KMS-11 (cell line): ENCODE measurements around the gene LRRC10.

Source experiments
- H2AFZ ChIP-seq: fragments of 200-600 bp; sonication (generic); 2 replicates; pipeline ENCODE4 v1.6.1; 2016; ENCODE audit warnings: antibody characterized with exemption, mixed run types, low read depth
- H3K27ac ChIP-seq: fragments of 200-600 bp; sonication (generic); 2 replicates; pipeline ENCODE4 v1.6.1; 2016; ENCODE audit warnings: mild to moderate bottlenecking, mixed run types
- H3K27me3 ChIP-seq: fragments of 200-600 bp; sonication (generic); 2 replicates; pipeline ENCODE4 v1.6.1; 2017; ENCODE audit warnings: mild to moderate bottlenecking, low read depth, mixed run types, moderate library complexity; ENCODE audit not compliant: insufficient read depth
- H3K36me3 ChIP-seq: fragments of 200-600 bp; sonication (generic); 2 replicates; pipeline ENCODE4 v1.6.1; 2017; ENCODE audit warnings: mild to moderate bottlenecking, mixed run types; ENCODE audit not compliant: insufficient read depth
- H3K4me1 ChIP-seq: fragments of 200-600 bp; sonication (generic); 2 replicates; pipeline ENCODE4 v1.6.1; 2016; ENCODE audit warnings: mild to moderate bottlenecking, low read depth, mixed run types; ENCODE audit not compliant: poor library complexity, severe bottlenecking
- H3K4me2 ChIP-seq: fragments of 200-600 bp; sonication (generic); 2 replicates; pipeline ENCODE4 v1.7.0; 2016; ENCODE audit warnings: mild to moderate bottlenecking, mixed run types
- H3K4me3 ChIP-seq: fragments of 200-600 bp; sonication (generic); IDR thresholded peaks from 2 replicates; pipeline ENCODE4 v1.6.1; 2017; ENCODE audit warnings: low read depth, low read length, mixed read lengths; ENCODE audit not compliant: insufficient read depth
- H3K79me2 ChIP-seq: fragments of 200-600 bp; sonication (generic); 2 replicates; pipeline ENCODE4 v1.6.1; 2016; ENCODE audit warnings: low read depth, mixed run types; ENCODE audit not compliant: insufficient read depth
- H3K9ac ChIP-seq: fragments of 200-600 bp; sonication (generic); 2 replicates; pipeline ENCODE4 v1.6.1; 2016; ENCODE audit warnings: mild to moderate bottlenecking, mixed run types
- H4K20me1 ChIP-seq: fragments of 200-600 bp; sonication (generic); 2 replicates; pipeline ENCODE4 v1.6.1; 2016; ENCODE audit warnings: mild to moderate bottlenecking, mixed run types; ENCODE audit not compliant: insufficient read depth
- TF ChIP-seq, protein P1 (sequence below): fragments of 200-600 bp; sonication (generic); conservative IDR thresholded peaks from 2 replicates; pipeline ENCODE4 v1.6.1; 2017; ENCODE audit warnings: low read depth, mild to moderate bottlenecking, antibody characterized with exemption, low read length, moderate library complexity, mixed read lengths

The LRRC10 gene

DNA sequence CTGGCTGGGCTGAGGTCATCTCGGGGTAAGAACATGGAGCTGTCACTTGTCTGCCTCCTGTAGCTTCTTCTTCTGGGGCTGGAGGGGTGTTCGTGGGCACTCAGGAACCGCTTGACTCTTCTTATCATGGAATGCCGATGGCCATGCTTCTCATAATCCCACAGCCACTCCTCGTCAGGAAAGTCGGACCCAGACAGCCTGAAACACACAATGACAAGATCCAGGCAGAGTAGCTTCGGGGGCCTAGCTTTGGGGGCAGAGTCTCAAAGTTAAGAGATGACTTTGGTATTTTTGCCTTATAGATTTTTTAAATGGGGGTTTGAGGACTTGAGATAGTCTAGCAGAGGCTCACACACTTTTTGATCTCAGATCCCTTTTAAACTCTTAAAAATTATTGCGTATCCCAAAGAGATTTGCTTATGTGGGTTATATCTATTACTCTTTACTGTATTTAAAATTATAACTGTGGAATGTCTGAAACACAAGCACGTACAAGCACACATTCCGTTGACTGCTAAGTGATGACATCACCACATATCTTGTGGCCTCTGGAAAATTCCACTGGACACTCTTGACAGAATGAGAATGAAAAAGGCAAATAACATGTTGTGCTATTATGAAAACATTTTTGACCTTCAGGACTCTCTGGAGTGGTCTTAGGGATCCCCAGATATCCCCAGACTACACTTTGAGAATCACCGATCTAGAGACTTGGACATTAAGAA, 45.1 kb upstream of the LRRC10 start:
- TF ChIP-seq, protein P1, sequence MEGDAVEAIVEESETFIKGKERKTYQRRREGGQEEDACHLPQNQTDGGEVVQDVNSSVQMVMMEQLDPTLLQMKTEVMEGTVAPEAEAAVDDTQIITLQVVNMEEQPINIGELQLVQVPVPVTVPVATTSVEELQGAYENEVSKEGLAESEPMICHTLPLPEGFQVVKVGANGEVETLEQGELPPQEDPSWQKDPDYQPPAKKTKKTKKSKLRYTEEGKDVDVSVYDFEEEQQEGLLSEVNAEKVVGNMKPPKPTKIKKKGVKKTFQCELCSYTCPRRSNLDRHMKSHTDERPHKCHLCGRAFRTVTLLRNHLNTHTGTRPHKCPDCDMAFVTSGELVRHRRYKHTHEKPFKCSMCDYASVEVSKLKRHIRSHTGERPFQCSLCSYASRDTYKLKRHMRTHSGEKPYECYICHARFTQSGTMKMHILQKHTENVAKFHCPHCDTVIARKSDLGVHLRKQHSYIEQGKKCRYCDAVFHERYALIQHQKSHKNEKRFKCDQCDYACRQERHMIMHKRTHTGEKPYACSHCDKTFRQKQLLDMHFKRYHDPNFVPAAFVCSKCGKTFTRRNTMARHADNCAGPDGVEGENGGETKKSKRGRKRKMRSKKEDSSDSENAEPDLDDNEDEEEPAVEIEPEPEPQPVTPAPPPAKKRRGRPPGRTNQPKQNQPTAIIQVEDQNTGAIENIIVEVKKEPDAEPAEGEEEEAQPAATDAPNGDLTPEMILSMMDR = no peak
- Histone ChIP-seq H3K27me3 (no peaks in the 10 kb centered on the region), H3K79me2 (no peaks in the 10 kb centered on the region), H3K4me3 (no peak overlapping the region), H3K27ac (no peak overlapping the region), H4K20me1 (no peaks in the 10 kb centered on the region), H3K36me3 (no peaks in the 10 kb centered on the region), H3K4me1 (no peaks in the 10 kb centered on the region), H2AFZ (no peak overlapping the region), H3K9ac (no peak overlapping the region), H3K4me2 (no peak overlapping the region)

DNA sequence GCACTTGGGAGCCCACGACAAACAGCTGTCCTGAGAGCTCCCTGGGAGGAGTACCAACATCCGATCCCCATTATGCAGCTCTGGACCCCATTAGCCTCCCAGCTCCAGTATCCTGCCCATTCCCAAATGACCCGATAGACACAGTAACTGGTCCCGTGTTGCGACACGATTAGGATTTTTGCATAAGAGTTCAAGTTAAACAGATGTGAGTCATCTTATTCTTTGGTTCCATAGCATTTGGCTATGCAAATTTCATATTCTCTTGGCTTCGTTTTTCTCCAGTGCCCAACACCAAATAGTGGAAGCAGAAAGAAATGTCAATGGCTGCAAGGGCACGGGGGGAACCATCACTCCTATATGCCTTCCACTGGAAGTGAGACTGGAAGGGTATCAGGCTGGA, 43.0 kb upstream of the LRRC10 start:
- Histone ChIP-seq H3K36me3 (no peaks in the 10 kb centered on the region), H3K27me3 (no peaks in the 10 kb centered on the region), H3K4me2 (no peak overlapping the region)

DNA sequence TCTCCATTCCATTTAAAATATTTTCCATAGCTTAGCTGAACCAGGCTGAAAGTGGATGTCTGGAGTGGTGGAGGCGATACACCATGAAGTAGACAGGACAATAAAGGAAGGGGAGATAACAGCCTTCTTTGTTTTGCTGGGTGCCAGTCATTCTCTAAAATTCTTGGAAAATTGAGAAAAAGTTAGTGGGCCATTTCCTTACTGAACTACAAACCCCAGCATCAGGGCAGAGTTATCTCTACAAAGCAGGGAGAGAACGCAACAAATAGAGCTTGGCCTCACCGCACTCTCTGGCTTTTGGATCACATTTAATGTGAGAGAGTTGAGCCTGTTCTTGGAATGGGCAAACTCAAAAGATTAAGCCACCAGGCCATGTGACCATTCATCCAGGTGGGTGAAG, 41.2 kb upstream of the LRRC10 start:
- Histone ChIP-seq H3K9ac (no peak overlapping the region), H3K4me2 (no peak overlapping the region), H2AFZ (no peak overlapping the region), H3K79me2 (no peaks in the 10 kb centered on the region), H3K27ac (no peak overlapping the region), H3K36me3 (no peaks in the 10 kb centered on the region), H3K4me3 (no peak overlapping the region), H3K27me3 (no peaks in the 10 kb centered on the region), H3K4me1 (no peaks in the 10 kb centered on the region), H4K20me1 (no peaks in the 10 kb centered on the region)
- TF ChIP-seq, protein P1 = no peak

More for the DNA sequence above, 43.0 kb upstream of the LRRC10 start:
- TF ChIP-seq, protein P1 = no peak
- H3K79me2 ChIP-seq = no peaks in the 10 kb centered on the region
- no peak overlapping the region for H3K27ac ChIP-seq
- H3K4me1 ChIP-seq = no peaks in the 10 kb centered on the region
- no peak overlapping the region for H2AFZ ChIP-seq
- no peaks in the 10 kb centered on the region for H4K20me1 ChIP-seq
- H3K4me3 ChIP-seq = no peak overlapping the region
- H3K9ac ChIP-seq = no peak overlapping the region

DNA sequence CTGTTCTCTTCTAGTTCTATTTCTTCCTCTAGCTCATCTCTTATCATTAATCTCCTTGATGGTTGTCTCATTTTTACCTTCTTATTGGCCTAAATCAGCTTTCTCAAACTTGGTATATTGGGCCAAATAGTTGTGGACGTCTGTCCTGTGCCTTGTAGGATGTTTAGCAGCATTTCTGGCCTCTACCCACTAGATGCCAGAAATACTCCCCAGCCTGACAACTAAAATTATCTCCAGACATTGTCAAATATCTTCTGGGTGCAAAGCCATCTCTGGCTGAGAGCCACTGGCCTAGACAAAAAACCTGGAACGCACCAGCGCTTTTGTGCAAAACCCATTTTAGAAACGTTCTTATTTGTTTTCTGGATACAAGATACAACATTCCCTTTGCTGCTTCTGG, 38.8 kb upstream of the LRRC10 start:
- no peaks in the 10 kb centered on the region for H3K27me3 ChIP-seq
- H3K4me2 ChIP-seq = no peak overlapping the region
- no peak overlapping the region for H3K27ac ChIP-seq
- H3K9ac ChIP-seq = no peak overlapping the region
- no peaks in the 10 kb centered on the region for H3K36me3 ChIP-seq
- H4K20me1 ChIP-seq = no peaks in the 10 kb centered on the region
- no peak overlapping the region for H3K4me3 ChIP-seq
- TF ChIP-seq, protein P1 = no peak
- H2AFZ ChIP-seq = no peak overlapping the region
- H3K4me1 ChIP-seq = no peaks in the 10 kb centered on the region
- no peaks in the 10 kb centered on the region for H3K79me2 ChIP-seq
